HFF-Myc (cell line): ENCODE data around the gene TERF2IP.

ENCODE experiments used
- DNase-seq: peaks from one replicate; pipeline ENCODE4 v3.0.0-alpha.2; 2011; ENCODE audit warnings: low read depth; ENCODE audit errors: extremely low read depth
- H3K4me3 ChIP-seq: replicated peaks from 2 replicates; pipeline ENCODE4 v1.5.1; 2011; ENCODE audit warnings: low read depth, mild to moderate bottlenecking, control low read depth, low read length
- TF ChIP-seq, protein P1 (sequence below): IDR thresholded peaks from 2 replicates; pipeline ENCODE4 v1.5.1; 2012; ENCODE audit warnings: mild to moderate bottlenecking, low read depth, low read length, control low read depth; ENCODE audit errors: missing control alignments

The TERF2IP gene

DNA sequence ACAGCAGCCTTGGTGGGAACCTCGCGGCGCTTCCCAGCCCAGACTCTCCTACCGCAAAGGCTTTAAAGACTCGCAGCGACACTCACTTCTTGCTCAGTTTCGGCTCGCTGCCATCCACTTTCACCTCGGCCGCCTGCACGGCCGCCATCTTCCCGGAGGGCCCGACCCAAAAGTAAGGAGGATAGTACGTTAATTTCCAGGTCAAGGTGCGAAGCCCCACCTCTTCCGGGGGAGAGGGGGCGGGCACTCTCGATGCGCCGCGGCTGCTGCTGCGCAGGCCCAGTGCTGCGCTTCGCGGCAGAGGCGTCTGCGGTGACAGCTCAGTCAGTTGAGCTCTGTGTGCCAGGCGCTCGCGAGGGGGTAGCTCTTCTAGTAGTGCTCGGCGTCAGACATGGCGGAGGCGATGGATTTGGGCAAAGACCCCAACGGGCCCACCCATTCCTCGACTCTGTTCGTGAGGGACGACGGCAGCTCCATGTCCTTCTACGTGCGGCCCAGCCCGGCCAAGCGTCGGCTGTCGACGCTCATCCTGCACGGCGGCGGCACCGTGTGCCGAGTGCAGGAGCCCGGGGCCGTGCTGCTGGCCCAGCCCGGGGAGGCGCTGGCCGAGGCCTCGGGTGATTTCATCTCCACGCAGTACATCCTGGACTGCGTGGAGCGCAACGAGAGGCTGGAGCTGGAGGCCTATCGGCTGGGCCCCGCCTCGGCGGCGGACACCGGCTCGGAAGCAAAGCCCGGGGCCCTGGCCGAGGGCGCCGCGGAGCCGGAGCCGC lies at the start of gene TERF2IP, which contains the start of gene KARS1:
TSS of gene TERF2IP (plus strand) at position 282 of the 773 bp plus-strand sequence. CDS start at position 392, 110 bp downstream.
TSS of gene KARS1 (minus strand) at position 174 of the 773 bp plus-strand sequence. CDS start at position 148, 26 bp downstream.
- H3K4me3 ChIP-seq = peak within 1 kb of the TSS; percentile 98
- TF ChIP-seq, protein P1, sequence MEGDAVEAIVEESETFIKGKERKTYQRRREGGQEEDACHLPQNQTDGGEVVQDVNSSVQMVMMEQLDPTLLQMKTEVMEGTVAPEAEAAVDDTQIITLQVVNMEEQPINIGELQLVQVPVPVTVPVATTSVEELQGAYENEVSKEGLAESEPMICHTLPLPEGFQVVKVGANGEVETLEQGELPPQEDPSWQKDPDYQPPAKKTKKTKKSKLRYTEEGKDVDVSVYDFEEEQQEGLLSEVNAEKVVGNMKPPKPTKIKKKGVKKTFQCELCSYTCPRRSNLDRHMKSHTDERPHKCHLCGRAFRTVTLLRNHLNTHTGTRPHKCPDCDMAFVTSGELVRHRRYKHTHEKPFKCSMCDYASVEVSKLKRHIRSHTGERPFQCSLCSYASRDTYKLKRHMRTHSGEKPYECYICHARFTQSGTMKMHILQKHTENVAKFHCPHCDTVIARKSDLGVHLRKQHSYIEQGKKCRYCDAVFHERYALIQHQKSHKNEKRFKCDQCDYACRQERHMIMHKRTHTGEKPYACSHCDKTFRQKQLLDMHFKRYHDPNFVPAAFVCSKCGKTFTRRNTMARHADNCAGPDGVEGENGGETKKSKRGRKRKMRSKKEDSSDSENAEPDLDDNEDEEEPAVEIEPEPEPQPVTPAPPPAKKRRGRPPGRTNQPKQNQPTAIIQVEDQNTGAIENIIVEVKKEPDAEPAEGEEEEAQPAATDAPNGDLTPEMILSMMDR = no peak
- peak; percentile 59 for DNase-seq

DNA sequence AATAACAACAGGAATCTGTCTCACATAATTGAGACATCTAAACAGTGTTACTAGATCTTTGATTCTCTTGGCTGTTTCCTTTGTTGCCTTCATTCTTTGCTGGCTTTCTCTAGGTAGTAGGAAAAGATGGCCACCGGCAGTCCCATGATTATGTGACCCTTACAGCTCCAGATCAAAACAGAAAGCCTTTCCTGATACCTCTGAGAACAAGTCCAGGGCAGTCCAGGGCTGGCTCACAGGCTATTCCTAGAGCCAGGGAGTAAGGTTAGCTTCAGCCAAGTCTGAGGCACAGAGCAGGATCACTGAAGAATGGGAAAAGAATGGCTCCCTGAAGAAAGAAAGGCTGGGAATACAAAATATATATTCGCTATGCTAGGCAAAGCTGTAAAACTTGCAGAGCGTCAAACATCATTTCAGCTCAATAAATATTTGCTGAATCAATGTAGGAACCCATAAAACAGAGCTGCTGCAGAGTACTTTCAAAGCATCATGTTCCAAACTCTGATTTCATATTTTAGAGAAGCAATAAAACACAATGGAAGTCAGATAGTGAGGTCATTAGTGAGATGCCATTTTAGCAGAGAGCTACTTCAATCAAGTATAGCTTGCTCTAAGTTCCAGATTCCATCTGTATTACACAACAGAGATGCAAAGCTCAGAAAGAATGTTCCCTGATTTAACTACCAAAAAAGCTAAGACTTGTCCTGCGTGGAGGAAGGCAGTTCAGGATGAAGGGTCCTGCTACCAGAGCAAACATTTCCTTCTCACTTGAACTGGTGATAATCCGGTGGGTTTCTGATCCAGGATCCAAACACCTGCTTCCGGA lies 47.9 kb upstream of the TERF2IP start:
- TF ChIP-seq, protein P1 = no peak
- DNase-seq = no peak
- H3K4me3 ChIP-seq = no peak overlapping the region

DNA sequence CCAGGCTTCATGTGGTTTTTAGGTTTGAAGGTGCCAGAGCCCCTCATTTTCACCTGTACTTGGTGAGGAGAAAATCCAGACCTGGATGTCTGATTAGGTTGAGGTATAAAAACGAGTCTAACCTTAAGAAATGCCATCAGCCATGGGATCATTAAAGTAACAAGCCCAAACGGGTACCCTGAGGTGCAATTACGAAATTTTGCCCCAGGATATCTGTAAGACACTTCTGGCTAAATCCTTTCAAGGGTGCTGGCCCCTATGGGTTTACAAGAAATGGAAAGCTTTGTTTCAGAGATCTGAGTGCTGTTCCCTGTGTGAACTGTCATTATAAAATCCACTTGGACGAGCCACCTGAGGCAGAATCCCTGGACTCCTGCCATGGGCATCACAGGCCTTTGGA lies 44.3 kb upstream of the TERF2IP start:
- TF ChIP-seq, protein P1 = no peak
- H3K4me3 ChIP-seq = no peak overlapping the region
- no peak for DNase-seq

- TF ChIP-seq, protein P1 = no peak
- no peak overlapping the region for H3K4me3 ChIP-seq
- no peak for DNase-seq
These were observed 41.1 kb upstream of the TERF2IP start for GRCh38 chr16:75606507-75606906.

GRCh38 chr16:75614066-75614897 lies 33.3 kb upstream of the TERF2IP start:
- H3K4me3 ChIP-seq = no peak overlapping the region
- DNase-seq = peak; percentile 88
- TF ChIP-seq, protein P1 = no peak

DNA sequence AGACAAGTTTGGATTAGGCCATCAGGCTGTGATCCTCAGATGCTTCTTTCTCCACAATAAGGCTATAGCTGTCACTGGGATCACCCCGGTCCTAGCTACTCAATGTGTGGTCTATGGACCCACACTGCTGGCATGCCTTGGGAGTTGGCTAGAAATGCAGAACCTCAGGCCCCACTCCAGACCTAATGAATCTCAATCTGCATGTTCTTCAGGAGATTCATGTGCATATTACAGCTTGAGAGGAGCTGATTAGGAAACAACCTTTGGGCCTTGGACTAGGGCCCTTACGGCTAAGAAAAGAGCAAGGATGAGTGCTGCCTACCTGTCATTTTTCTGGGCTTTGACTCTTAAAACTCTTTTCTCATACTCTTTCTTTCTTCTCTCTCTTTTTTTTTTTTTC lies 32.0 kb upstream of the TERF2IP start:
- no peak overlapping the region for H3K4me3 ChIP-seq
- DNase-seq = no peak
- TF ChIP-seq, protein P1 = no peak
